ENCODE measurements around the gene SLCO1B3.

Gene SLCO1B3

DNA sequence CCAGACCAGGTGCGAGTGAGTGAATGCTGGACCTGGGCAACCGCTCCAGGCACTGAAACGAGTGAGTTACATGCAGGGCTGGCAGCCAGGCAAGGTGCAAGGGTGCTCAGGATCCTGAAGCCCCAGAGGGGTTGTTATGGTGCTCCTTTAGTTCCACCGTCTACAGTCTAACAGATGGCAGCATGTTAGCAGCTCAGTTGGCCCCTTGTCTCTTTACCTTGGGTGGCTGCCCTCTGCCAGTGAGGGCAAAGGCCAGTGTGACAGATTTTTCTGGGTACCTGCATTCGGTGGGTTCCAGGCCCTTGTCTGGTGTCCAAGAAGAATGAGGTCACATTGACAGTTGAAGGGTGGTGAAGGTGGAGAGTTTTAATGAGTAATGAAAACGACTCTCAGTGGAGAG, 106.8 kb downstream of the SLCO1B3 start:
- no peak for DNase-seq

- DNase-seq, result no peak
Measured at GRCh38 chr12:20917819-20918218, 107.3 kb downstream of the SLCO1B3 start.

GRCh38 chr12:20931894-20932293, 121.4 kb downstream of the SLCO1B3 start:
- DNase-seq, result no peak

DNA sequence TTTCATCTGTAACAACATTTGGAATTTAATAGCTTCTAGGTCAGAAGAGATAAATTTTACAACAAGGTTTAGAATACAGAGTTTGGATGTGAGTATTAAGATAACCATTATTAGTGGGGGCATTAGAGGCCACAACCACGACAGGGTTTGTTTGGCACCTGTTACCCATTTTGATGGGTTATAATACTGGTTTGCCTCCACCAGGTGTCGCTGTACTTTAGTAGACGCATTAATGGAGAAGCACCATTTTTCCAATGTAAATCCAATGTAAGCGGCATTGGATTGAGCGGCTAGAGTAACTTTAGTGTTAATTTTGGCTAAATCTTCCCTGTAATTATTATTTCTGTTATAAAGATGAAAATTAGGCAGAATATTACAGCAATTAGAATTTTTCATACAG, 136.2 kb downstream of the SLCO1B3 start:
- peak; percentile 18 for DNase-seq

- peak; percentile 26 for DNase-seq
Measured at GRCh38 chr12:20950248-20950647, 139.7 kb downstream of the SLCO1B3 start.

- DNase-seq, result peak; percentile 2
Measured at GRCh38 chr12:20963303-20963702, 152.8 kb downstream of the SLCO1B3 start.

DNA sequence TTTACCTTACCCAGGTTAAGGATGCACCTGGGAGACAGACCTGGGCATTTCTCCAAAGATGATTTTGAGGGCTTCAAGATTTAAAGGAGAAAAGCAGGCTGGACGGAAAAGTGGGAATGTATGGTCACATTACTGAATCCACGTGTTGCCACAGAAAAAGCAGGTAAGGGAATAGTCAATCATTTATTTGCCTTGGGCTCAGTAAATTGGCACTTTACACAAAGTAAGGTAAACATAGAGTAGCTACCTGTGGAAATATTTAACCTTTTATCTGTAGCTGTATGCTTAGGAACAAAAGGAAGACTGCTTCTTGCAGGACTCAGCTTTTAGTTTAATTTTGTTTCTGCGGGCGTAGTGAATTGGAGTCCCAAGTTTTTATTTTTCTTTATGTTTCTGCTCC, 153.3 kb downstream of the SLCO1B3 start:
- DNase-seq, result peak; percentile 11
